Measurements from ENCODE around the gene SPACA6.

Gene SPACA6

GRCh38 chr19:51688671-51689571, 4.2 kb upstream of the SPACA6 start:
- no peak for DNase-seq (ENCODE audit: low spot score)

- no peak for DNase-seq (ENCODE audit: low spot score)
Measured at GRCh38 chr19:51689751-51690453, 3.2 kb upstream of the SPACA6 start.

GRCh38 chr19:51690454-51691073, 2.6 kb upstream of the SPACA6 start:
- peak; percentile 66 for DNase-seq (ENCODE audit: low spot score)

DNA sequence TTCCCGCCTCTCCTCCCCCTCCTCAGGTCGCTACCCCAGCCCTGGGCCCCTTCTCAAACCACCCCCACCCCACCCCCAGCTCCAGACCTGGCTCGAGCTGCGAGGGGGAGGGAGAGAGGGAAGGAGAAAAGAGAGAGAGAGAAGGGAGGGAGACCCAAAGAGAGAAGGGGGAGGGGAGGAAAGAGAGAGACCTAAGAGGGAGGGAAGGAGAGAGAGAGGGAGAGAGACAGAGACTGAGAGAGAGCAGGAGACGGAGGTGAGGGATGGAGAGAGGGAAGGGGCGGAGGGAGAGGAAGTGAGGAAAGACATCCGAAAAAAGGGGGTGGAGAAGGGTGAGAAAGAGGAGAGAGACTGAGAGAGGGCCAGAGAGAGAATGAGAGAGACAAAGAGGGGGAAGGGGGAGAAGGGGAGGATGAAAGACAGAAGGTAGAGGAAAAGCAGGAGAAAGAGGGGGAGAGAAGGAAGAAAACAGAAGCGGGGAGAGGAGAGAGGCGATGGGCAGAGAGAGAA, 2.0 kb upstream of the SPACA6 start:
- no peak for DNase-seq (ENCODE audit: low spot score)

GRCh38 chr19:51691584-51692428, 1.3 kb upstream of the SPACA6 start:
- DNase-seq (ENCODE audit: low spot score) = no peak

- no peak for DNase-seq (ENCODE audit: low spot score)
Measured at GRCh38 chr19:51692468-51692867, 662 bp upstream of the SPACA6 start.

GRCh38 chr19:51693819-51694218, 689 bp downstream of the SPACA6 start:
- DNase-seq (ENCODE audit: low spot score) = no peak

- no peak for DNase-seq (ENCODE audit: low spot score)
Measured at GRCh38 chr19:51694318-51695085, 1.4 kb downstream of the SPACA6 start.

GRCh38 chr19:51695088-51695487, 2.0 kb downstream of the SPACA6 start:
- DNase-seq (ENCODE audit: low spot score) = no peak

DNA sequence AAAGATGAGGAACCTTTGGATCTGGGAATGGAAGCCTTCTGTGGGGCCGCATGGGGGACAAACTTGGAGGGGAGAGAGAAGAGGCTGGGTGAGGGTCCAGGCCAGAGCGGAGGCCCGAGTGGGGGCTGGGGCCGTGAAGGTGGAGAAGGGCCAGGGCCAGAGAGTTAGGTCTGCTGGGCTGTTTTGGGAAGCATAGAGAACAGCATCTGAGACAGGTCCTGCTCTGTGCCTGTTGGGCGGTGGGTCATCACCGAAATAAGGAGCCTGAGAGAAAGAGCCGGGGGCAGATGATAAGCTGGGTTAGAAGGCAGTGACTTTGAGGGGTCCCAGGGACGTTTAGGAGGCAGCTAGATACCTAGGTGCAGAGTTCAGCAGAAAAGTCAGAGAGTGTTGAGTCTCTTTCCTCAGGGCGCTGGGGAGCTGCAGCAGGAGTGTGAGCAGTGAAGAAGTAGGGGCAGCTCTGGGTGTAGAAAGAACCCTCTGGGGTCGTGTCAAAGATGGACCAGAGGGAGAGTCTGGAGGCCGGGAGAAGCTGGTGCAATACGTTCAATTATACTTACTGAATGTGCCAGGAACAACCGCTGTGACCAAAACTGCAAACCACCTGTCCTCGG, 2.7 kb downstream of the SPACA6 start:
- DNase-seq (ENCODE audit: low spot score) = no peak

- no peak for DNase-seq (ENCODE audit: low spot score)
Measured at GRCh38 chr19:51696606-51697005, 3.5 kb downstream of the SPACA6 start.

DNA sequence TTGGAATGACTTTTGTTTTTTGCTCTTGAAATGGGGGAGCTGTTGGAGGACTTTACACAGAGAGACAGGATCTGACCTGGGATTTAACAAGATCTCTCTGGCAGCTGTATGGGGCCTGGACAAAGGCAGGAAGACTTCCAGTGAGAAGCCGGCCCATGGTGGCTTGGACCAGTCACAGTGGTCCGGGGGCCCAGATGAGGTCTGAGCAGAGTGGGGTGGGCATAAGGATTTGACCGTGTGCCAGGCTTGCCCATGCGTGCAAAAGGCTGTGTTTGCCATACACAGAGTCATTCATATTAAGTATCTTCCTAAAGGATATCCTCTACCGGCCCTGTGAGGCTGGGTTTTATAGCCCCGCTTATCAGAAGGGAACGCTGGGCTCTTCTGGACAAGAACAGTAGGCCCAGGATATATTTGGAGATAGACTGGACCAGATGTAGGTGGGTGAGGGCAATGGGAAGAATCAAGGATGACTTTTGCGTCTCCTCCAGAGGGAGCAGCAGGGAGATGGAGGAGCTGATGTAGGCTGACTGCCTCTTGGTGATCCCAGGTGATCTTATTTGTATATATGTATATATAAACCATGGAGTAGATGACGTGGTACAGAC, 4.1 kb downstream of the SPACA6 start:
- no peak for DNase-seq (ENCODE audit: low spot score)

DNA sequence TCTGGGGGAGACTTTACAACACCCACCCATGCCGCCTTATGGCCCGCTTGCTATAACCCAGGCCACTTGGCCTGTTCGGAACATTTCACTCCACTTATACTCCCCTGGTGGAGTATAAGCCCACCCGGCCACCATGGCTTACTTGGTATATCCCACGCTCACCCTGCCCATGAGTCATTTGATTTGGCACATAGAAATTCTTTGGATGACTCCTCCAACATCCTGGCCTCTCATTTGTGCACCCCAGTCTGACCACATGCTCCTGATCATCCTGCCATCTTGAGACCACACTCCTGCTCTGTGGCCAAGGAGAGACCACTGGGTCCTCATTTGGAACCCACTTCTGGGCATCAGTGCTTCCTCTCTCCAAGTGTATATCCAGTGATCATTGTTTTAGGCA, 5.2 kb downstream of the SPACA6 start:
- DNase-seq (ENCODE audit: low spot score) = no peak

- no peak for DNase-seq (ENCODE audit: low spot score)
Measured at GRCh38 chr19:51699170-51699569, 6.0 kb downstream of the SPACA6 start.

GRCh38 chr19:51701468-51702100, 8.5 kb downstream of the SPACA6 start:
- DNase-seq (ENCODE audit: low spot score) = no peak

- DNase-seq (ENCODE audit: low spot score) = peak; percentile 36
Measured at GRCh38 chr19:51702103-51702824, 9.1 kb downstream of the SPACA6 start.

GRCh38 chr19:51702825-51703574, 9.9 kb downstream of the SPACA6 start:
- DNase-seq (ENCODE audit: low spot score) = no peak

Data from CD4-positive, alpha-beta T cell treated with Interleukin-6 at 100 ng/mL for 8 hours (primary cell).